HepG2 (cell line): Measurements from ENCODE around the gene NAIF1. TPM values are rescaled to one million over a fixed set of nuclear protein-coding genes. Genes with fewer than 3 reads are reported as not detected.

Source experiments
- AKAP8 ChIP-seq: sonication (generic); formaldehyde crosslinking; IDR thresholded peaks from 2 replicates; pipeline ENCODE4 v1.5.1; 2020; ENCODE audit warnings: mild to moderate bottlenecking, missing genetic modification reagents
- DNMT3B ChIP-seq: conservative IDR thresholded peaks from 2 replicates; pipeline ENCODE4 v1.6.1; 2016; ENCODE audit warnings: missing biosample characterization, control low read depth
- EED ChIP-seq: sonication (generic); formaldehyde crosslinking; IDR thresholded peaks from 2 replicates; pipeline ENCODE4 v1.5.0; 2020; ENCODE audit warnings: mild to moderate bottlenecking, missing genetic modification reagents
- GABPA ChIP-seq, 2 experiments: IDR thresholded peaks; 2 replicates each; pipeline ENCODE4 v1.6.1; 2011 to 2016; ENCODE audit warnings: low read depth in 2 of 2, low read length in 1 of 2, missing biosample characterization in 1 of 2, missing genetic modification characterization in 1 of 2
- HNRNPUL1 ChIP-seq: fragments of 200-400 bp; formaldehyde crosslinking; IDR thresholded peaks from 2 replicates; pipeline ENCODE4 v1.6.1; 2017; ENCODE audit warnings: low read depth, mild to moderate bottlenecking, low read length, moderate library complexity
- KDM5A ChIP-seq: fragments of 200-600 bp; sonication (generic); IDR thresholded peaks from 2 replicates; pipeline ENCODE4 v1.7.0; 2018; ENCODE audit warnings: antibody characterized with exemption, mild to moderate bottlenecking, low read length, borderline replicate concordance
- SCMH1 ChIP-seq: sonication (generic); formaldehyde crosslinking; IDR thresholded peaks from 2 replicates; pipeline ENCODE4 v1.9.0; 2021; ENCODE audit warnings: missing genetic modification reagents, mild to moderate bottlenecking, borderline replicate concordance
- ZBTB7B ChIP-seq: sonication (generic); formaldehyde crosslinking; IDR thresholded peaks from 2 replicates; pipeline ENCODE4 v1.4.0; 2020; ENCODE audit warnings: missing genetic modification reagents
- ZC3H13 ChIP-seq: sonication (generic); formaldehyde crosslinking; IDR thresholded peaks from 2 replicates; pipeline ENCODE4 v1.8.1; 2023; ENCODE audit warnings: mild to moderate bottlenecking, missing genetic modification reagents, moderate library complexity
- ZFP36L2 ChIP-seq: sonication (generic); formaldehyde crosslinking; IDR thresholded peaks from 2 replicates; pipeline ENCODE4 v1.4.0; 2020; ENCODE audit warnings: missing genetic modification reagents
- ZNF10 ChIP-seq: sonication (generic); formaldehyde crosslinking; IDR thresholded peaks from 2 replicates; pipeline ENCODE4 v1.4.0; 2020; ENCODE audit warnings: mild to moderate bottlenecking, low read depth, missing genetic modification reagents, borderline replicate concordance
- ZNF557 ChIP-seq: sonication (generic); formaldehyde crosslinking; IDR thresholded peaks from 2 replicates; pipeline ENCODE4 v1.4.0; 2020; ENCODE audit warnings: missing genetic modification reagents
- ZSCAN31 ChIP-seq: sonication (generic); formaldehyde crosslinking; IDR thresholded peaks from 2 replicates; pipeline ENCODE4 v1.5.0; 2020; ENCODE audit warnings: low read depth, mild to moderate bottlenecking, missing genetic modification reagents
- polyA plus RNA-seq, 8 experiments: library from polyadenylated mRNA; depleted of rRNA in 3 of 8; stranded (reverse) in 7 of 8; unstranded in 1 of 8; fragments of >200 nt; fragmentation: Illumina TruSeq in 4 of 8; extraction: Trizol in 4 of 8; gene quantifications; 2 replicates each; pipeline versions ENCODE4 v1.2.1 to v1.2.3, GENCODE V29; 2011 to 2016; ENCODE audit warnings: low read depth in 4 of 8, missing spikeins in 1 of 8, mixed read lengths in 1 of 8; ENCODE audit not compliant: insufficient read depth in 1 of 8
- total RNA-seq, 5 experiments: library from RNA; depleted of rRNA; stranded (reverse); fragments of >200 nt; fragmentation: Illumina TruSeq; extraction: Trizol; gene quantifications; 2 replicates each; pipeline ENCODE4 v1.2.3, GENCODE V29; 2016; ENCODE audit warnings: low read depth in 1 of 5
- TF ChIP-seq, protein P1 (sequence below): sonication (generic); formaldehyde crosslinking; IDR thresholded peaks from 2 replicates; pipeline ENCODE4 v1.5.1; 2020; ENCODE audit warnings: missing genetic modification reagents, mild to moderate bottlenecking, borderline replicate concordance
- TF ChIP-seq, protein P2 (sequence below): sonication (generic); formaldehyde crosslinking; IDR thresholded peaks from 2 replicates; pipeline ENCODE4 v1.8.1; 2023; ENCODE audit warnings: mild to moderate bottlenecking, inconsistent platforms, moderate library complexity, missing genetic modification reagents, borderline replicate concordance
- TF ChIP-seq, protein P3 (sequence below): sonication (generic); formaldehyde crosslinking; IDR thresholded peaks from 2 replicates; pipeline ENCODE4 v1.4.0; 2020; ENCODE audit warnings: mild to moderate bottlenecking, missing genetic modification reagents
- TF ChIP-seq, protein P4 (sequence below), 2 experiments: fragments of 450-650 bp in 1 of 2; sonication (generic) in 1 of 2; formaldehyde crosslinking; IDR thresholded peaks; 2 replicates each; pipeline versions ENCODE4 v1.5.0 to v1.8.0; 2020 to 2022; ENCODE audit warnings: mild to moderate bottlenecking in 1 of 2, missing genetic modification reagents in 1 of 2
- TF ChIP-seq, protein P5 (sequence below): sonication (generic); formaldehyde crosslinking; IDR thresholded peaks from 2 replicates; pipeline ENCODE4 v1.4.0; 2020; ENCODE audit warnings: missing genetic modification reagents
- TF ChIP-seq, protein P6 (sequence below): sonication (generic); formaldehyde crosslinking; IDR thresholded peaks from 2 replicates; pipeline ENCODE4 v1.8.0; 2022; ENCODE audit warnings: missing genetic modification reagents, mild to moderate bottlenecking, inconsistent platforms, borderline replicate concordance

NAIF1 gene
- total and polyA plus RNA-seq, 2 of the 13 experiments (the other 11 are each of a cell fraction or from before 2014, with no cell fraction given), result 6.0 to 6.9 TPM

DNA sequence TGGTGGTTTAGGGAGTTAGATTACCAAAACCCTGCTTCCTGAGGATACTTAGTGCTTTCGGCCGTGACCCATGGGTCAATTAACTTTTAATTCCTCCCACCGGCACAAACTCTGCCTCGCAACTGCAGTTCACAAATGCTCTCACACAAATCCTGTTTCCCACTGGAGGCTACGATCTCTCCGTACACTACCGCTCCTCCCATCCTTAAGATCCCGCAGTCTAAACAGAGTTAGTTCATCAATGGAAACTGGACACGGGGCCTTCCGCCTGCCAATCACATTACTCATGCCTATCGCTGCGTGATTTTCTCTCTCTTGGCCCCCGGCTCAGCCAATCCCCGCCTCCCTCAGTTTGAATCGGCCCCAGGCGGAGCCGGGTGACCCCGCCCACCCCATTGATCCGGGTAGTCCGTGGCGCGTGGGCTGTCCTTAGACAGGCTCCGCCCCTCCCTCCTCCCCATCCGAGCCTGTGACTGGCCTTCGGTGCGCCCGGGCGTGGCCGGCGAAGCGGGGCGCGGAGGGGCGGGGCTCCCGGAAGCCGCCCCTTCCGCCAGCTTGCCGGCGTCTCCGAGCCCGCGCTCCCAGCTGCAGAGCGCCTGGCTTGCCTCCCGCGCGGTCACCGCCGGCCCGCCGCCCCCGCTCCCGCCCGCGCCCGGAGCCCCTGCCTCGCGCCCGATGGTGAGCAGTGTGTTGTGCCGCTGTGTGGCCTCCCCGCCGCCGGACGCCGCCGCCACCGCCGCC, 695 bp upstream of the NAIF1 start, which contains the start of gene SLC25A25 (continued):
- TF ChIP-seq, protein P1, sequence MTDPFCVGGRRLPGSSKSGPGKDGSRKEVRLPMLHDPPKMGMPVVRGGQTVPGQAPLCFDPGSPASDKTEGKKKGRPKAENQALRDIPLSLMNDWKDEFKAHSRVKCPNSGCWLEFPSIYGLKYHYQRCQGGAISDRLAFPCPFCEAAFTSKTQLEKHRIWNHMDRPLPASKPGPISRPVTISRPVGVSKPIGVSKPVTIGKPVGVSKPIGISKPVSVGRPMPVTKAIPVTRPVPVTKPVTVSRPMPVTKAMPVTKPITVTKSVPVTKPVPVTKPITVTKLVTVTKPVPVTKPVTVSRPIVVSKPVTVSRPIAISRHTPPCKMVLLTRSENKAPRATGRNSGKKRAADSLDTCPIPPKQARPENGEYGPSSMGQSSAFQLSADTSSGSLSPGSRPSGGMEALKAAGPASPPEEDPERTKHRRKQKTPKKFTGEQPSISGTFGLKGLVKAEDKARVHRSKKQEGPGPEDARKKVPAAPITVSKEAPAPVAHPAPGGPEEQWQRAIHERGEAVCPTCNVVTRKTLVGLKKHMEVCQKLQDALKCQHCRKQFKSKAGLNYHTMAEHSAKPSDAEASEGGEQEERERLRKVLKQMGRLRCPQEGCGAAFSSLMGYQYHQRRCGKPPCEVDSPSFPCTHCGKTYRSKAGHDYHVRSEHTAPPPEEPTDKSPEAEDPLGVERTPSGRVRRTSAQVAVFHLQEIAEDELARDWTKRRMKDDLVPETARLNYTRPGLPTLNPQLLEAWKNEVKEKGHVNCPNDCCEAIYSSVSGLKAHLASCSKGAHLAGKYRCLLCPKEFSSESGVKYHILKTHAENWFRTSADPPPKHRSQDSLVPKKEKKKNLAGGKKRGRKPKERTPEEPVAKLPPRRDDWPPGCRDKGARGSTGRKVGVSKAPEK (CRISPR knock-in tag), result no peak
- TF ChIP-seq, protein P2, sequence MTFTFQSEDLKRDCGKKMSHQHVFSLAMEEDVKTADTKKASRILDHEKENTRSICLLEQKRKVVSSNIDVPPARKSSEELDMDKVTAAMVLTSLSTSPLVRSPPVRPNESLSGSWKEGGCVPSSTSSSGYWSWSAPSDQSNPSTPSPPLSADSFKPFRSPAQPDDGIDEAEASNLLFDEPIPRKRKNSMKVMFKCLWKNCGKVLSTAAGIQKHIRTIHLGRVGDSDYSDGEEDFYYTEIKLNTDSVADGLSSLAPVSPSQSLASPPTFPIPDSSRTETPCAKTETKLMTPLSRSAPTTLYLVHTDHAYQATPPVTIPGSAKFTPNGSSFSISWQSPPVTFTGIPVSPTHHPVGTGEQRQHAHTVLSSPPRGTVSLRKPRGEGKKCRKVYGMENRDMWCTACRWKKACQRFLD (CRISPR knock-in tag), result no peak
- TF ChIP-seq ZNF557 (CRISPR knock-in tag) (no peak), EED (CRISPR knock-in tag) (no peak), KDM5A (peak; percentile 68; the same call in 1 of the 2 replicates), GABPA (IDR thresholded peaks at IDR 0.05; ENCODE audit: low read depth, low read length) (peak; percentile 62), GABPA (CRISPR knock-in tag; IDR thresholded peaks at IDR 0.05; ENCODE audit: low read depth) (peak; percentile 17), ZSCAN31 (CRISPR knock-in tag) (no peak), ZFP36L2 (no peak), SCMH1 (CRISPR knock-in tag) (no peak), ZBTB7B (CRISPR knock-in tag) (no peak), DNMT3B (CRISPR knock-in tag) (no peak), ZC3H13 (CRISPR knock-in tag) (no peak), AKAP8 (CRISPR knock-in tag) (no peak), ZNF10 (CRISPR knock-in tag) (no peak), HNRNPUL1 (no peak)
- TF ChIP-seq, protein P3, sequence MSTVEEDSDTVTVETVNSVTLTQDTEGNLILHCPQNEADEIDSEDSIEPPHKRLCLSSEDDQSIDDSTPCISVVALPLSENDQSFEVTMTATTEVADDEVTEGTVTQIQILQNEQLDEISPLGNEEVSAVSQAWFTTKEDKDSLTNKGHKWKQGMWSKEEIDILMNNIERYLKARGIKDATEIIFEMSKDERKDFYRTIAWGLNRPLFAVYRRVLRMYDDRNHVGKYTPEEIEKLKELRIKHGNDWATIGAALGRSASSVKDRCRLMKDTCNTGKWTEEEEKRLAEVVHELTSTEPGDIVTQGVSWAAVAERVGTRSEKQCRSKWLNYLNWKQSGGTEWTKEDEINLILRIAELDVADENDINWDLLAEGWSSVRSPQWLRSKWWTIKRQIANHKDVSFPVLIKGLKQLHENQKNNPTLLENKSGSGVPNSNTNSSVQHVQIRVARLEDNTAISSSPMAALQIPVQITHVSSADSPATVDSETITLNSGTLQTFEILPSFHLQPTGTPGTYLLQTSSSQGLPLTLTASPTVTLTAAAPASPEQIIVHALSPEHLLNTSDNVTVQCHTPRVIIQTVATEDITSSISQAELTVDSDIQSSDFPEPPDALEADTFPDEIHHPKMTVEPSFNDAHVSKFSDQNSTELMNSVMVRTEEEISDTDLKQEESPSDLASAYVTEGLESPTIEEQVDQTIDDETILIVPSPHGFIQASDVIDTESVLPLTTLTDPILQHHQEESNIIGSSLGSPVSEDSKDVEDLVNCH (CRISPR knock-in tag), result no peak
- TF ChIP-seq, protein P4, sequence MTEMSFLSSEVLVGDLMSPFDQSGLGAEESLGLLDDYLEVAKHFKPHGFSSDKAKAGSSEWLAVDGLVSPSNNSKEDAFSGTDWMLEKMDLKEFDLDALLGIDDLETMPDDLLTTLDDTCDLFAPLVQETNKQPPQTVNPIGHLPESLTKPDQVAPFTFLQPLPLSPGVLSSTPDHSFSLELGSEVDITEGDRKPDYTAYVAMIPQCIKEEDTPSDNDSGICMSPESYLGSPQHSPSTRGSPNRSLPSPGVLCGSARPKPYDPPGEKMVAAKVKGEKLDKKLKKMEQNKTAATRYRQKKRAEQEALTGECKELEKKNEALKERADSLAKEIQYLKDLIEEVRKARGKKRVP (CRISPR knock-in tag; IDR thresholded peaks at IDR 0.05), result peak in 1 of 2 experiments; percentile 36; a peak in 2 of 4 replicates
- TF ChIP-seq, protein P5, sequence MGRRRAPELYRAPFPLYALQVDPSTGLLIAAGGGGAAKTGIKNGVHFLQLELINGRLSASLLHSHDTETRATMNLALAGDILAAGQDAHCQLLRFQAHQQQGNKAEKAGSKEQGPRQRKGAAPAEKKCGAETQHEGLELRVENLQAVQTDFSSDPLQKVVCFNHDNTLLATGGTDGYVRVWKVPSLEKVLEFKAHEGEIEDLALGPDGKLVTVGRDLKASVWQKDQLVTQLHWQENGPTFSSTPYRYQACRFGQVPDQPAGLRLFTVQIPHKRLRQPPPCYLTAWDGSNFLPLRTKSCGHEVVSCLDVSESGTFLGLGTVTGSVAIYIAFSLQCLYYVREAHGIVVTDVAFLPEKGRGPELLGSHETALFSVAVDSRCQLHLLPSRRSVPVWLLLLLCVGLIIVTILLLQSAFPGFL (CRISPR knock-in tag), result no peak
- TF ChIP-seq, protein P6, sequence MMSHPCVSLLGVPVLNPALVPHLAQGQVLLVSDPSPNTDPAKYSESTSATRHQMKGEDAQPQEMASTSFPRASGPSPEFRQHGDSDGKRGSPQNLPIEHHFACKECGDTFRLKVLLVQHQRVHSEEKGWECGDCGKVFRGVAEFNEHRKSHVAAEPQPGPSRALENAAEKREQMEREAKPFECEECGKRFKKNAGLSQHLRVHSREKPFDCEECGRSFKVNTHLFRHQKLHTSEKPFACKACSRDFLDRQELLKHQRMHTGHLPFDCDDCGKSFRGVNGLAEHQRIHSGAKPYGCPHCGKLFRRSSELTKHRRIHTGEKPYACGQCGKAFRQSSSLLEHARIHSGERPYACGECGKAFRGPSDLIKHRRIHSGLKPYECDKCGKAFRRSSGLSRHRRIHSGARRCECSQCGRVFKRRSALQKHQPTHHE (CRISPR knock-in tag), result no peak
